ENCODE measurements around the gene NDUFB10.

NDUFB10 gene

GRCh38 chr16:1976951-1977874 is 17.9 kb downstream of the NDUFB10 start:
- Mint-ChIP-seq H3K36me3 (peaks cover 13% of the 10 kb centered on the region), H3K27ac (no peak overlapping the region), H3K9me3 (no peaks in the 10 kb centered on the region), H3K4me1 (peaks cover 19% of the 10 kb centered on the region), H3K4me3 (no peak overlapping the region), H3K27me3 (peaks cover 37% of the 10 kb centered on the region)
- DNase-seq = no peak
- CTCF ChIA-PET = no interaction called here

- DNase-seq = no peak
- Mint-ChIP-seq H3K27ac (no peak overlapping the region), H3K4me3 (no peak overlapping the region), H3K27me3 (peaks cover 44% of the 10 kb centered on the region), H3K4me1 (peaks cover 16% of the 10 kb centered on the region), H3K9me3 (no peaks in the 10 kb centered on the region), H3K36me3 (peaks cover 13% of the 10 kb centered on the region)
- CTCF ChIA-PET = no interaction called here
Measured at GRCh38 chr16:1977875-1978268, 18.5 kb downstream of the NDUFB10 start.

DNA sequence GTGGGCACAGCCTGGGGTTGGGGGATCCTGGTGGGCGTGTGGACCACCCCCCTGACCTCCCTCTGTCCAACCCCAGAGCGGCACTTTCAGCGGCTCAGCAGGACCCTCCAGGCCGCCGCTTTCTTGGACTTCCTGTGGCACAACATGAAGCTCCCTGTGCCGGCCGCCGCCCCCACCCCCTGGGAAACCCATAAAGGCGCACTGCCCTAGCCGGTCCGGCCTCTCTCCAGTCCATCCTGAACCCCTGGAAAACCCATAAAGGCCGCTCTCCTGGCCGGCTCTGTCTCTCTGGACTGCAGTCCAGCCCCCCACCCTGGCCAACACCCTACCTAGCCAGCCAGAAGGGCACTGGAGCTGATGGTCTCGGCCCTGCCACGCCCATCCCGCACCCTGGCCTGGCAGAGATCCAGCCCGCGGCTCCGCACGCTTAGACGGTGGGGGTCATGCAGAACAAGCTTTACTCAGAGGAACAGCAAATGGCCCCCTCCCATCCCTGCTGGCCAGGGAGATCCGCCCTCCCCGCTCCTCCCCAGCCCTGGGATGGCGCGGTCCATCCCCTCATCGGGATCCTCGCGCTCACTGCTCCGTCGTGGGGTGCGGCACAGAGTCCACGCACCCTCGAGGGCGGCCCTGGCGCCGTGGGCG is 19.3 kb downstream of the NDUFB10 start:
- Mint-ChIP-seq H3K9me3 (no peaks in the 10 kb centered on the region), H3K4me3 (no peak overlapping the region), H3K27me3 (peaks cover 51% of the 10 kb centered on the region), H3K4me1 (peaks cover 14% of the 10 kb centered on the region), H3K36me3 (peaks cover 14% of the 10 kb centered on the region), H3K27ac (no peak overlapping the region)
- no peak for DNase-seq
- CTCF ChIA-PET = no interaction called here

GRCh38 chr16:1979271-1980029 is 20.1 kb downstream of the NDUFB10 start:
- peaks cover 9% of the 10 kb centered on the region for H3K4me1 Mint-ChIP-seq
- peaks cover 14% of the 10 kb centered on the region for H3K36me3 Mint-ChIP-seq
- H3K27ac Mint-ChIP-seq = no peak overlapping the region
- no peaks in the 10 kb centered on the region for H3K9me3 Mint-ChIP-seq
- H3K27me3 Mint-ChIP-seq = peaks cover 59% of the 10 kb centered on the region
- no peak overlapping the region for H3K4me3 Mint-ChIP-seq
- CTCF ChIA-PET = no interaction called here
- no peak for DNase-seq

- DNase-seq = no peak
- H3K4me1 Mint-ChIP-seq = peaks cover 14% of the 10 kb centered on the region
- H3K27ac Mint-ChIP-seq = no peak overlapping the region
- no peak overlapping the region for H3K4me3 Mint-ChIP-seq
- peaks cover 11% of the 10 kb centered on the region for H3K36me3 Mint-ChIP-seq
- H3K9me3 Mint-ChIP-seq = no peaks in the 10 kb centered on the region
- H3K27me3 Mint-ChIP-seq = peaks cover 62% of the 10 kb centered on the region
- CTCF ChIA-PET = no interaction called here
Measured at GRCh38 chr16:1980030-1980769, 20.9 kb downstream of the NDUFB10 start.

DNA sequence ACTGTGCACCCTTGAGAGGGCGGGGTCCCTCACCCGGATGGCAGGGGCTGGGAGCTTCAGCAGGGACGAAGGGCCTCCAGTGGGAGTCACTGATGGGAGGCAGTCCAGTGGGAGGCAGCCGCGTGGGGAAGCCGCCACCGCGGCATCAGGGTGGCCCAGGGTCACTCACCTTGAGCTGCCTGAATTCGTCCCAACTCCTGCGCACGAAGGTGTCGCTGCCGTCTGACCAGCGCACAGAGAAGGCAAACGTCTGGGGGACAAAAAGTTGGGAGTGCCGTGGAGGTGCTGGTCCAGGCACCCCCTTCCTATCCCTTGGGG is 21.4 kb downstream of the NDUFB10 start:
- Mint-ChIP-seq H3K27me3 (peaks cover 62% of the 10 kb centered on the region), H3K9me3 (no peaks in the 10 kb centered on the region), H3K4me1 (peaks cover 20% of the 10 kb centered on the region), H3K36me3 (peaks cover 10% of the 10 kb centered on the region), H3K27ac (no peak overlapping the region), H3K4me3 (no peak overlapping the region)
- CTCF ChIA-PET = no interaction called here
- no peak for DNase-seq

DNA sequence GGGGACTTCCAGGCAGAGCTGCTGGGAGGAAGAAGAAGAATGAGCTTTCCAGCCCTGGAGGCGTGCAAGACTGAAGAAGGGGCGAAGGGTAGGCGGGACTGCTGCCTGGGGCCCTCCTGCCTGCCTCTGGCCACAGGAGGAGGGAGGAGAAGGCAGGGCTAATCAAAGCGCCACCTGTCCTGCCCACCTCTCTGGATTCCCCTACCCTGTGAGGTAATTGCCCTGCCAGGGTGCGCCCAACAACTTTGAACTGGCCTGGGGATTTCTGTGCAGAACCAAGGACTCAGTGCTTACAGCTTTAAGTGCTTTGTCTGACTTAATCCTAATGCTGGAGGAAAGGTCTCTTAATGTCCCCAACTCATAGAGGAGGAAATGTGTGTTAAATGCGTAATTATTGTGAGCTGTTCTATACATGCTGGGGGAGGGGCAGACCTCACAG is 22.1 kb downstream of the NDUFB10 start, which contains the start of gene NOXO1:
Gene NOXO1 (minus strand): TSS at position 72 of the 439 bp plus-strand sequence. CDS start 290 bp downstream, outside the sequence.
- H3K4me3 Mint-ChIP-seq = peak within 1 kb of the TSS; percentile 80
- no peak for DNase-seq
- H3K27ac Mint-ChIP-seq = no peak within 1 kb of the TSS

GRCh38 chr16:1982013-1982433 is 22.7 kb downstream of the NDUFB10 start:
- Mint-ChIP-seq H3K4me3 (peak overlapping the region; percentile 80), H3K36me3 (peaks cover 13% of the 10 kb centered on the region), H3K4me1 (peaks cover 22% of the 10 kb centered on the region), H3K27me3 (peaks cover 70% of the 10 kb centered on the region), H3K27ac (no peak overlapping the region), H3K9me3 (no peaks in the 10 kb centered on the region)
- CTCF ChIA-PET = interaction anchor here (1.1 to 1.2 kb wide), 2 partner anchors 22 to 173 kb away, joined by 3 to 5 read pairs; no protein-coding TSS in a partner anchor
- no peak for DNase-seq

More for the DNA sequence above, 22.1 kb downstream of the NDUFB10 start, which contains the start of gene NOXO1:
- no peaks in the 10 kb centered on the region for H3K9me3 Mint-ChIP-seq
- peaks cover 7% of the 10 kb centered on the region for H3K36me3 Mint-ChIP-seq
- peaks cover 64% of the 10 kb centered on the region for H3K27me3 Mint-ChIP-seq
- peaks cover 22% of the 10 kb centered on the region for H3K4me1 Mint-ChIP-seq
- CTCF ChIA-PET = interaction anchor here (1.2 kb wide), 1 partner anchor 174 kb away, joined by 3 read pairs; no protein-coding TSS in a partner anchor

GRCh38 chr16:1982991-1983543 is 23.7 kb downstream of the NDUFB10 start:
- Mint-ChIP-seq H3K4me1 (peaks cover 22% of the 10 kb centered on the region), H3K9me3 (no peaks in the 10 kb centered on the region), H3K27me3 (peaks cover 71% of the 10 kb centered on the region), H3K36me3 (peaks cover 10% of the 10 kb centered on the region), H3K27ac (peak overlapping the region; percentile 52), H3K4me3 (peak overlapping the region; percentile 80)
- DNase-seq = no peak
- CTCF ChIA-PET = interaction anchor here (1.1 kb wide), 1 partner anchor 21 kb away, joined by 5 read pairs; no protein-coding TSS in a partner anchor

GRCh38 chr16:1983544-1984346 is 24.4 kb downstream of the NDUFB10 start, which contains the start of gene GFER:
TSS of gene GFER (plus strand) at chr16:1984193. CDS start at chr16:1984219, 26 bp downstream.
- CTCF ChIA-PET = interaction anchor here (1.5 to 1.7 kb wide), 2 partner anchors 12 to 20 kb away, joined by 5 read pairs; partner anchors contain the start of gene TBL3
- Mint-ChIP-seq H3K36me3 (peaks cover 13% of the 10 kb centered on the region), H3K27me3 (peaks cover 78% of the 10 kb centered on the region), H3K27ac (peak within 1 kb of the TSS; percentile 71), H3K4me1 (peaks cover 25% of the 10 kb centered on the region), H3K4me3 (peak within 1 kb of the TSS; percentile 80), H3K9me3 (no peaks in the 10 kb centered on the region)
- peak; percentile 80 for DNase-seq

DNA sequence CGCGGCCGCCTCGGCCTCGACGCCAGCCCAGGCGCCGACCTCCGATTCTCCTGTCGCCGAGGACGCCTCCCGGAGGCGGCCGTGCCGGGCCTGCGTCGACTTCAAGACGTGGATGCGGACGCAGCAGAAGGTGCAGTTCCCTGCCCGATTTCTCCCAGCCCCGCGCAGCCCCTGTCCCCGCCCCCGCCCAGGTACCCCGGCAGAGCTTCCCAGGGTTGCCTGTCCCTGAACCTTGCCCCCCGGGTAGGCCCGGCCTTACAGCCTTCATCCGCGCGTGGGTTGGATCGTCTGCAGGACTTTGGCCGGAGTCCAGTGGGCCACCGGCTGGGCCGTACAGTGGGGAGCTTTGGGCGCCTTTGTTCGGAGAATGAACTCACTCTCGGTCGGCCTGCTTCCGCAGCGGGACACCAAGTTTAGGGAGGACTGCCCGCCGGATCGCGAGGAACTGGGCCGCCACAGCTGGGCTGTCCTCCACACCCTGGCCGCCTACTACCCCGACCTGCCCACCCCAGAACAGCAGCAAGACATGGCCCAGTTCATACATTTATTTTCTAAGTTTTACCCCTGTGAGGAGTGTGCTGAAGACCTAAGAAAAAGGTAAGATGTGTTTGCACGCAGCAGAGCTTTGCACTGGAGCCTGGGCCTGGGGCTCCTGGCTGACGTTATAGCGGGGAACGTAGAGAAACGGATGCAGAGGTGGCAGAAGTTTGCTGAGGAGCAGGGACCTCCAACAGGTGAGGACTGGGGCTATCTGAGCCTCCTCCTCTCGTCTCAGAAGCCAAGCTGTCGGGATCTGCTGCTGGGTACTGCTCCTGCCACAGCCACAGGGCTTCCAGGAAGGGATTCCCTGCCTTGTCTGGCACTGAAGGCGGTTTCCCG is 25.2 kb downstream of the NDUFB10 start:
- Mint-ChIP-seq H3K9me3 (no peaks in the 10 kb centered on the region), H3K4me3 (peak overlapping the region; percentile 80), H3K27me3 (peaks cover 82% of the 10 kb centered on the region), H3K36me3 (peaks cover 13% of the 10 kb centered on the region), H3K27ac (peak overlapping the region; percentile 71), H3K4me1 (peaks cover 28% of the 10 kb centered on the region)
- no peak for DNase-seq
- CTCF ChIA-PET = interaction anchor here (1.3 to 1.7 kb wide), 3 partner anchors 13 to 20 kb away, joined by 3 to 5 read pairs (median 5); partner anchors contain the start of gene TBL3

All from activated naive CD4-positive, alpha-beta T cell treated with anti-CD3 and anti-CD28 coated beads, Interleukin-2, amount 10 ng/mL, durations not matched to agents 7 days and 5 days (primary cell).